ENCODE results near the gene NTN5. TPM values are rescaled to one million over a fixed set of nuclear protein-coding genes. Genes with fewer than 3 reads are reported as not detected.

The NTN5 gene
- total and polyA plus RNA-seq, 5 experiments from 2014 or later: 0.17 to 2.9 (median 0.97) TPM; not detected in 1

DNA sequence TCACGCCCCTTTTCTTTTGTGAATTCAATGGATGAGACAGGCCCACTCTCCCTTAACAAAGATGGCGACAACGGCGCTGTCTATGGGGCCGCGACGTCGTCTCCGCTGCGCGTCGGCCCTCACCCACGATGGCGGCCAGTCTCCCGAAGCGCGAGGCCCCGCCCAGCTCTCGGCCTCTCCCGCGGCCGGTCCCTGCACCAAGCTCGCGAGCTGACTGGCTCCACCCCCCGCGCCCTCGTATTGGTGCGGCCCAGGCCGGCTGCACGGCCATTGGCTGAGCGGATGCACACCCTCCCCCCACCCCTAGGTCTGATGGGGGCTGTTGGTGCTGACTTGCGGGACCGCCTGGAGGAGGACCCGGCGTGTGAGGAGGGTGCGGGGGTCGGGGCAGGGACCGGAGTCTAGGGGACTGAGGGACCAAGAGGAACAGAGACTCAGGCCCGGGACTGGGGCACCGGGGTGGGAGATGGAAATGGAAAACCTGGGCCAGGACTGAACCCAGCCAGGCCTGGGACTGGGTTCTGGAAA, 48.7 kb downstream of the NTN5 start:
- ATAC-seq: peak; percentile 75 to 80
- Mint-ChIP-seq H3K27me3 (no peaks in the 10 kb centered on the region), H3K4me3 (peak overlapping the region; percentile 80 to 98 (median 87)), H3K9me3 (no peaks in the 10 kb centered on the region), H3K36me3 (peaks cover 0 to 21% (median 0%) of the 10 kb centered on the region in 3 donors), H3K27ac (peak overlapping the region; percentile 90 to 98 (median 94)), H3K4me1 (peaks cover 30 to 55% (median 44%) of the 10 kb centered on the region in 4 donors)
- POLR2A ChIA-PET: interaction anchor here (0.6 to 3.4 kb wide), 9 partner anchors 10 to 493 kb away, joined by 3 to 37 read pairs (median 4); partner anchors contain the start of genes CA11, DBP, LMTK3 and SYNGR4
- peak; percentile 83 to 96 (median 90) for DNase-seq

DNA sequence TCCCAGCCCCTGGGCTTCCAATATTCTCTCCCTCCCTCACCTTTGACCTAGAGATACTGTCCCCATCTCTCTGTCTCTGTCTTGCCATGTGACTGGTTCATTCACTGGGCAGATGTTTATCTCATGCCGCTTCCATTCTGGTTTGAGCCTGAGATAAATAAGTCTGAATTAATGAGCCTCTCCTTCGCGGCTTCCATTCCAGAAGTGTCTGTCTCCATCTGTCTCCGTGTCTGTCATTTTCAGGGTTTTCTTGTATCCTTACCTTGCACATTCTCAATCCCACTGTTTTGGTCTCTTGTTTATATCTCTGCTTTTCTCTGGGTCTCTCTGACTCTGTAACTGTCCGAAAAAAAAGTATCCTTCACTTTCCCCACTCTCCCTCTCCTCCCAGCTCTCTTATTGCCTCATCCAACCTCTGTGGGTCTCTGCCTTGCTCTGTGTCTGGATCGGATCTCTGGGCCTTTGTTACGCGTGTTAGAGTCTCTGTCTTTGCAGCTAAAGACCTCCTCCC, 49.2 kb downstream of the NTN5 start:
- no peaks in the 10 kb centered on the region for H3K27me3 Mint-ChIP-seq
- H3K9me3 Mint-ChIP-seq: no peaks in the 10 kb centered on the region
- peak overlapping the region; percentile 80 to 98 (median 87) for H3K4me3 Mint-ChIP-seq
- peaks cover 0 to 19% (median 0%) of the 10 kb centered on the region in 3 donors for H3K36me3 Mint-ChIP-seq
- peak overlapping the region; percentile 90 to 98 (median 94) for H3K27ac Mint-ChIP-seq
- ATAC-seq: no peak
- POLR2A ChIA-PET: interaction anchor here (0.6 to 3.4 kb wide), 9 partner anchors 10 to 493 kb away, joined by 3 to 37 read pairs (median 5); partner anchors contain the start of genes CA11, DBP, SYNGR4 and TMEM143
- DNase-seq: no peak
- peaks cover 31 to 58% (median 44%) of the 10 kb centered on the region in 4 donors for H3K4me1 Mint-ChIP-seq

GRCh38 chr19:48619692-48620585, 52.9 kb downstream of the NTN5 start:
- POLR2A ChIA-PET: interaction anchor here (0.6 to 5.4 kb wide), 27 partner anchors 9 to 875 kb away, joined by 3 to 70 read pairs (median 6); partner anchors contain the start of genes CA11, DBP, GYS1 and KDELR1

DNA sequence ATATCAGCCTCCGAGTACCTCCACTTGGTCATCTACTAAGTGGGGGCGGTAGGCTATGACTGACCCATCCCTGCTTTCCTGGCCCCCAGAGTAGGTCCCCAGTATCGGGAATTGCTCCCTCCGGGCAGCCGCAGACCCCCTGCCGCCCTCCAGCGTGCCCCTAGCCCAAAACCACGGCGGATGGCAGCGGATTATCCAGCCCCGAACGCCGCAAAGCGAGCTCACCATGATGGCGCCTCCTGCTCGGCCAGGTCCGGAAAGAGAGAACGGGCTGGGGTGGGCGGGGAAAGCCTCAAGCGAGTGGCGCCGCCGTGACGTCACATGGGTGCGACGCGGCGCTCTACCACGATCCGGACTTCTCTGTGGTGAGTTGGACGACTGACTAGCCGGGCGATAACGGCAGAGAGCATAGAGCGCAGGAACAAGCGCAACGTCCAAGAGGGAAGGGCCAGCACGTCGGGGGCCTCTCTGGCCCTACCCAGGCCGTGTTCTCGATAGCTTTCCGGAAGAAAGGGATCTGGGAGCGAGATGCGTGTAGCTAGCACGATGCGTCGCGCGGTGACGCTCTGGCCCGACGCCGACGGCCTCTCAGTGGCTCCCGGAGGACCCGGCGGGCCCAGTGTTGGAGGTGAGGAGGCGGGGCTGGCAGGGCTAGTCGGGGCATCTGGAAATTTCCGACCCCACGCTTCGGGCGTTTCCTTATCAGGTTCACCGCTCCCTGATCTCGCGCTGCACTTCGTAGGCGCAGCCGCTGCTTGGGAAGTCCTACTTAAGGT, 53.7 kb downstream of the NTN5 start, which contains the start of the genes RPL18 and SPHK2:
Gene RPL18, minus strand, starts transcription at position 263 of the 776 bp plus-strand sequence. Its CDS starts 35 bp downstream, at position 228.
Gene SPHK2, plus strand, starts transcription at position 591 of the 776 bp plus-strand sequence. CDS start 1,009 bp downstream, outside the sequence.
- Mint-ChIP-seq H3K9me3 (no peaks in the 10 kb centered on the region), H3K4me3 (peak within 1 kb of the TSS; percentile 94 to 99 (median 96)), H3K27ac (peak within 1 kb of the TSS; percentile 94 to 99 (median 98)), H3K4me1 (peaks cover 28 to 66% (median 47%) of the 10 kb centered on the region in 4 donors), H3K36me3 (peaks cover 0 to 40% (median 15%) of the 10 kb centered on the region in 3 donors), H3K27me3 (no peaks in the 10 kb centered on the region)
- ATAC-seq: peak; percentile 77 to 78
- POLR2A ChIA-PET: interaction anchor here (0.5 to 5.4 kb wide), 29 partner anchors 8 to 1364 kb away, joined by 3 to 70 read pairs (median 5); partner anchors contain the start of genes CA11, DBP, GYS1 and KDELR1
- DNase-seq: peak; percentile 88 to 97 (median 93)

More at GRCh38 chr19:48619692-48620585, 52.9 kb downstream of the NTN5 start:
- H3K4me3 Mint-ChIP-seq: peak overlapping the region; percentile 94 to 99 (median 96)
- ATAC-seq: no peak
- peaks cover 0 to 40% (median 15%) of the 10 kb centered on the region in 3 donors for H3K36me3 Mint-ChIP-seq
- H3K4me1 Mint-ChIP-seq: peaks cover 32 to 71% (median 54%) of the 10 kb centered on the region in 4 donors
- H3K27ac Mint-ChIP-seq: peak overlapping the region; percentile 94 to 99 (median 98)
- no peaks in the 10 kb centered on the region for H3K27me3 Mint-ChIP-seq
- no peaks in the 10 kb centered on the region for H3K9me3 Mint-ChIP-seq
- no peak for DNase-seq

- peaks cover 0 to 37% (median 15%) of the 10 kb centered on the region in 3 donors for H3K36me3 Mint-ChIP-seq
- H3K4me3 Mint-ChIP-seq: peak overlapping the region; percentile 94 to 99 (median 96)
- no peak for ATAC-seq
- no peaks in the 10 kb centered on the region for H3K9me3 Mint-ChIP-seq
- POLR2A ChIA-PET: interaction anchor here (0.6 to 5.4 kb wide), 17 partner anchors 8 to 1363 kb away, joined by 3 to 70 read pairs (median 7); partner anchors contain the start of genes CA11, DBP, GYS1 and LMTK3
- DNase-seq: no peak
- no peaks in the 10 kb centered on the region for H3K27me3 Mint-ChIP-seq
- H3K4me1 Mint-ChIP-seq: peaks cover 27 to 59% (median 40%) of the 10 kb centered on the region in 4 donors
- peak overlapping the region; percentile 94 to 99 (median 98) for H3K27ac Mint-ChIP-seq
Measured at GRCh38 chr19:48618278-48618915, 54.4 kb downstream of the NTN5 start.

DNA sequence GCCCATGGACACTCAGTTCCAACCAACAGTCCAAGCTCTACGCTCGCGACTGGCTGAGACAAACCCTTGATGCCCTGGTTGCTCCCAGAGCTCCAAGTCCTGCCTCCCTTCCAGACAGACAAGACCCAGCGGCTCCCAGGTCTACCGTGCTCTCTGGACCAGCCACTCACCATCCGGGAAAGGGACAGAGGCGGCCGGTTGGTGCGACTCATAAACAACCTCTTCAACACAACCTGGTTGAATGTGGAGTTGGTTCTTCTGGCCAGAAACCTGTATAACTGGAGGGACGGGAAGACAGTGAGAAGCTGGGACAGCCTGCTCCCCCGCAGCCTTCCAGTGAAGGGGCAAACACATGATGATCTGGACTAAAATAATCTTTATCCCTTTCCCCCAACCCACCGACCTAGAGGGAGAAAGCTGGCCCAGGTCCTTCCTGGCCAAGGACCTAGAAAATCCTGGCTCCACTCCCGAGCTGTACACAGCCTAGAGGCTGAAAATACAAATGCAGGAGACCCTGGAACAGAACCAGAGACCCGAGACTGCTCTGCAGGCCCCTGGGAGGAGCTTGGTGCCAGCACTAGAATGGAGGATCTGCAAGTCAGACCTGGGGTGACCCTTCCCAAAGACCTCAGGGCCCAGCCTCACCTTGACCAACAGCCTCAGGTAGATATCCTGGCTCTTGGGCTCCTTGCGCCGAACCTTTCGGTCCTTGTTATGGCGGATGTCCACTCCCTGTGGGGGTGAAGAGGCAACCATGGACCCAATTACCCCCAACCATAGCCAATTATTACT, 55.5 kb downstream of the NTN5 start:
- peaks cover 24 to 50% (median 35%) of the 10 kb centered on the region in 4 donors for H3K4me1 Mint-ChIP-seq
- H3K36me3 Mint-ChIP-seq: peaks cover 0 to 34% (median 15%) of the 10 kb centered on the region in 3 donors
- peak overlapping the region; percentile 25 to 99 (median 98) for H3K27ac Mint-ChIP-seq
- no peaks in the 10 kb centered on the region for H3K9me3 Mint-ChIP-seq
- DNase-seq: no peak
- ATAC-seq: no peak
- H3K27me3 Mint-ChIP-seq: no peaks in the 10 kb centered on the region
- peak overlapping the region; percentile 94 to 99 (median 96) for H3K4me3 Mint-ChIP-seq
- POLR2A ChIA-PET: interaction anchor here (0.6 to 5.4 kb wide), 8 partner anchors 8 to 141 kb away, joined by 3 to 70 read pairs (median 6); partner anchors contain the start of genes CA11 and DBP

- POLR2A ChIA-PET: interaction anchor here (0.8 to 5.4 kb wide), 5 partner anchors 9 to 141 kb away, joined by 3 to 70 read pairs (median 6); partner anchors contain the start of genes CA11 and DBP
Measured at GRCh38 chr19:48616491-48617056, 56.2 kb downstream of the NTN5 start.

GRCh38 chr19:48616041-48616436, 56.8 kb downstream of the NTN5 start:
- Mint-ChIP-seq H3K27me3 (no peaks in the 10 kb centered on the region), H3K27ac (peak overlapping the region in 8 of 10 donors; percentile 13 to 88 (median 66)), H3K4me3 (peak overlapping the region in 9 of 10 donors; percentile 53 to 99 (median 94)), H3K4me1 (peaks cover 23 to 41% (median 31%) of the 10 kb centered on the region in 4 donors), H3K9me3 (no peaks in the 10 kb centered on the region), H3K36me3 (peaks cover 0 to 25% (median 15%) of the 10 kb centered on the region in 3 donors)
- DNase-seq (no peak), ATAC-seq (no peak)
- POLR2A ChIA-PET: interaction anchor here (0.6 to 5.4 kb wide), 4 partner anchors 18 to 29 kb away, joined by 3 to 70 read pairs (median 25); partner anchors contain the start of genes CA11 and DBP

More at GRCh38 chr19:48616491-48617056, 56.2 kb downstream of the NTN5 start:
- no peaks in the 10 kb centered on the region for H3K9me3 Mint-ChIP-seq
- H3K4me1 Mint-ChIP-seq: peaks cover 23 to 45% (median 32%) of the 10 kb centered on the region in 4 donors
- no peak for ATAC-seq
- no peaks in the 10 kb centered on the region for H3K27me3 Mint-ChIP-seq
- H3K27ac Mint-ChIP-seq: peak overlapping the region in 9 of 10 donors; percentile 40 to 96 (median 67)
- H3K36me3 Mint-ChIP-seq: peaks cover 0 to 28% (median 15%) of the 10 kb centered on the region in 3 donors
- H3K4me3 Mint-ChIP-seq: peak overlapping the region; percentile 22 to 99 (median 80)
- no peak for DNase-seq

DNA sequence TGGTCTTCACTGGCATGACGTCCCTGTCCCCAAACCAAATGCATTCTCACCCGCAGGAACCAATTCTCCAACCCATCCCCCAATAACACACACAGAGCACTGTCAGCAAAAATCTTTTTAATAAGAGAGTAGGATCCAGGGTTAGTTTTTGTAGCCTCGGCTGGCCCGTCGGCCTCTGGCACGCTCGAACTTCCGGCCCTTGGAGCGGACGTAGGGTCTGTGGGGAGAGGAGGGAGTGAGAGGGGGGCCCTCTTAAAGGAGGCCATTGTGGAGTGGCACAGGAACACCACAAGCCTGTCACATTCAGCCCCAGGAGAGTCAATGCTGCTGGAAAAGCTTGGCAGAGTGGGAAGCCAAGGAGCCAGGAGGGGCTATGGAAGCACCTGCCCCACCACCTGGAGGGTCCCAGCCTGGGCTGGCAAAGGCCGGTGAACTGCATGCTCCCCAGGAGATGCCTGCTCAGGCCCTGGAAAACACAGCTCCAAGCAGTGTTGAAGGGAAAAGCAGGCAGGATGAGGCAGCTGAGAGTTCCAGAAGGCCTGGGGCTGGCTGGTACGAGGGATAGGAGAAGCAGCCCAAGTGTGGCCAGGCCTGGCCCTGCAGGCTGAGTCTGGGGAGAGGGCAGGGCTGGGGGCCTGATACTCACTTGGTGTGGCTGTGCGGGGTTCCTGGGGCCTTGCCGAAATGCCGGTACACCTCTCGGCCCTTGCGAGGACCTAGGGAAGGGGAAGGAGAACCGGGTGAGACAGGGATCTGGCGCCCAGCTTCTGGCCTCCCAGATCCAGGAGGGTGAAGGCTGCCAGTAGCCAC, 57.4 kb downstream of the NTN5 start:
- DNase-seq (no peak), ATAC-seq (no peak)
- H3K4me1 Mint-ChIP-seq: peaks cover 24 to 41% (median 31%) of the 10 kb centered on the region in 4 donors
- H3K36me3 Mint-ChIP-seq: peaks cover 0 to 25% (median 15%) of the 10 kb centered on the region in 3 donors
- H3K27me3 Mint-ChIP-seq: no peaks in the 10 kb centered on the region
- peak overlapping the region in 3 of 10 donors; percentile 7 to 36 (median 34) for H3K4me3 Mint-ChIP-seq
- peak overlapping the region in 4 of 10 donors; percentile 34 to 73 (median 54) for H3K27ac Mint-ChIP-seq
- H3K9me3 Mint-ChIP-seq: no peaks in the 10 kb centered on the region
- POLR2A ChIA-PET: interaction anchor here (0.6 to 5.4 kb wide), 3 partner anchors 17 to 29 kb away, joined by 3 to 70 read pairs (median 44); partner anchors contain the start of genes CA11 and DBP

Data from naive thymus-derived CD8-positive, alpha-beta T cell (primary cell).